ENCODE measurements around the gene UGDH.
"Not testable (repeated sequence)": the region's sequence is repeated elsewhere in the genome, so short reads cannot be mapped to it uniquely, and the experiment has no call there.

The UGDH gene

GRCh38 chr4:39527296-39528060 is at the start of gene UGDH:
TSS of gene UGDH (minus strand) at chr4:39527439. CDS start at chr4:39521512, 5,927 bp downstream.
- peak; percentile 93 for DNase-seq

GRCh38 chr4:39574946-39575345 is 47.7 kb upstream of the UGDH start:
- DNase-seq, result no peak

GRCh38 chr4:39571504-39571903 is 44.3 kb upstream of the UGDH start:
- no peak for DNase-seq

GRCh38 chr4:39571054-39571453 is 43.8 kb upstream of the UGDH start:
- DNase-seq, result no peak

- DNase-seq, result no peak
These were observed 42.0 kb upstream of the UGDH start for GRCh38 chr4:39569209-39569608.

DNA sequence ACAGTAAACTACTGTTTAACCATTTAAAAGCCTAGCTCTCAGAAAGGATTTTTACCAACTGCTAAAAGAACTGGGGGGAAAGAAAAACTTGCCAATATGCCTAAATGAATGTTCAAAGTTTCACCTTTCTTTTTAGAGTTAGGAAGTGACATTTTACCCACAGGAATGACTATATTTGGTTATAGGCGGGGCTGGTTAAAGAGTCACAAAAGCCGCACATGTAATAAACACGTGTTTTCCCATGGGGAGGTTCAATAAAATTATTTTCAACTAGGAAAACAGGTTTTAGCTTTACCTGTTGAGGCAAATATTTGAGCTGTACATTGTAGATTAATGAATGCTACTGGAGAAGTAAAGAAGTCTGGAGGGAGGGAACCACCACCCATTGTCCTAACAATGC is 41.6 kb upstream of the UGDH start:
- DNase-seq, result no peak

- DNase-seq, result no peak
These were observed 38.8 kb upstream of the UGDH start for GRCh38 chr4:39565878-39566600.

- no peak for DNase-seq
These were observed 36.2 kb upstream of the UGDH start for GRCh38 chr4:39563346-39563847.

DNA sequence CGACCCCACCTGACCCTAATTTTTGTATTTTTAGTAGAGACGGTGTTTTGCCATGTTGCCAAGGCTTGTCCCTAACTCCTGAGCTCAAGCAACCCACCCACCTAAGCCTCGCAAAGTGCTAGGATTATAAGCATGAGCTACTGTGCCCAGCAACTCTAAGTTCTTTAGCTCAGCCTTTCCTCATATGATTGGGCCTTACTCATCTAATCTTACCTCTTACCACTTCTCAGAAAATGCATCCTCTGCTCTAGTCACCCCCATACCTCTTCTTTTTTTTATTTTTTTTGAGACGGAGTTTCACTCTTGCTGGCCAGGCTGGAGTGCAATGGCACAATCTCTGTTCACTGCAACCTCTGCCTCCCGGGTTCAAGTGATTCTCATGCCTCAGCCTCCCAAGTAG is 35.6 kb upstream of the UGDH start:
- no peak for DNase-seq

GRCh38 chr4:39559626-39560025 is 32.4 kb upstream of the UGDH start:
- no peak for DNase-seq

DNA sequence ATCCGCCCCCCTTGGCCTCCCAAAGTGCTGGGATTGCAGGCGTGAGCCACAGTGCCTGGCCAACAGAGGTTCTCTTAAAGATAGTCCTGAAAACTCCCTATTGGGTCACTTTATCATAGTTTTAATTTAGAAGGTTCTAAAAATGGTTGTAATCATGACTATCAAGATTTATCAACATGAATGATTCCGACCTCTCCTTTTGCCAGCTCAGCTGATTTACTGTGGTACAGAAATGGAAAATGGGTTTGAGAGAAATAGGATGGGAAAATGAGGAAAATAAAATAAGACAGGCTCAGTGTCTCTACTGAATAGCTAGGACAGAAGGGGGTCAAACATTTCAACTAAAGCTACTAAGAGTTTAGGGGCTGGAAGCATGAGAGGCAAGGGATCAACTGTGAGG is 28.2 kb upstream of the UGDH start:
- DNase-seq, result no peak

- DNase-seq, result no peak
These were observed 21.3 kb upstream of the UGDH start for GRCh38 chr4:39548425-39549067.

GRCh38 chr4:39544580-39545315 is 17.5 kb upstream of the UGDH start:
- no peak for DNase-seq

DNA sequence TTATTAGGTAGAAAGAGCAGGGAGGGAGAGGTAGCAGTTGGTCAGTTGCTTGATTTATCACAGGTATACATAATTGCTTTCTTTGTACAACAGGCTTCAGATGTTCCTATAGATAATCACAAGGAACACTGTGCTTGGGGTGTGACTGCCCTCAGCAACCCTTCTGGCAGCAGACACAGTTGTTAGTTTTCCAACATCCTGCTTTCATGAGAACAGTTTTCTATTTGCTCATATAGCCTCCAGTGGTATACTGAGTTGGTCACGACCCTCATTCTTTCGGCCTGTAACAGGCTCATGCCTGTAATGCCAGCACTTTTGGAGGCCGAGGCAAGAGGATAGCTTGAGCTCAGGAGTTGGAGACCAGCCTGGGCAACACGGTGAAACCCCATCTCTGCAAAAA is 16.8 kb upstream of the UGDH start:
- not testable (repeated sequence) for DNase-seq

- no peak for DNase-seq
These were observed 15.8 kb upstream of the UGDH start for GRCh38 chr4:39543034-39543433.

GRCh38 chr4:39542611-39543012 is 15.4 kb upstream of the UGDH start:
- no peak for DNase-seq

GRCh38 chr4:39541987-39542610 is 14.9 kb upstream of the UGDH start:
- no peak for DNase-seq

GRCh38 chr4:39539089-39539611 is 11.9 kb upstream of the UGDH start:
- DNase-seq, result no peak

GRCh38 chr4:39533541-39533940 is 6.3 kb upstream of the UGDH start:
- DNase-seq, result no peak

DNA sequence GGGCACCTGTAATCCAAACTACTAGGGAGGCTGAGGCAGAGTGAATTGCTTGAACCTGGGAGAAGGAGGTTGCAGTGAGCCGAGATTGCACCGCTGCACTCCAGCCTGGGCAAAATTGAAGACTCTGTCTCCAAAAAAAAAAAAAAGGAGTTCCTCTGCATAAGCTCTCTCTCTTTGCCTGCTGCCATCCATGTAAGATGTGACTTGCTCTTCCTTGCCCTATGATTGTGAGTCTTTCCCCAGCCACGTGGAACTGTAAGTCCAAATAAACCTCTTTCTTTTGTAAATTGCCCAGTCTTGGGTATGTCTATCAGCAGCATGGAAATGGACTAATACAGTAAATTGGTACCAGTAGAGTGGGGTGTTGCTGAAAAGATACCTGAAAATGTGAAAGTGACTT is 5.0 kb upstream of the UGDH start:
- DNase-seq, result not testable (repeated sequence)

DNA sequence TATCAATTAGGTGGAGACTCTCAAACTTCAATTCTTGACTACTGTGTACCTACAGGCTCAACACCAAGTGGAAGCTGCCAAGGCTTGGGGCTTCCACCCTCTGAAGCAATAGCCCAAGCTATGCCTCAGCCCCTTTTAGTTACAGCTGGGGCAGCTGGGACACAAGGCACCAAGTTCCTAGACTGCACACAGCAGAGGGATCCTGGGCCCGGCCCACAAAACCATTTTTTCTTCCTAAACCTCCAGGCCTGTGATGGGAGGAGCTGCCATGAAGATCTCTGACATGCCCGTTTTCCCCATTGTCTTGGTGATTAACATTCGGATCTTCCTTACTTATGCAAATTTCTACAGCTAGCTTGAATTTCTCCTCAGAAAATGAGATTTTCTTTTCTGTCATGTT is 3.4 kb upstream of the UGDH start:
- no peak for DNase-seq

GRCh38 chr4:39529534-39529933 is 2.3 kb upstream of the UGDH start:
- no peak for DNase-seq

All from activated naive CD4-positive, alpha-beta T cell treated with Interleukin-2 at 50 U/mL for 16 hours (primary cell).